Measurements from ENCODE around the gene ZNF496.
"Not testable (repeated sequence)": the region's sequence is repeated elsewhere in the genome, so short reads cannot be mapped to it uniquely, and the experiment has no call there.

Gene ZNF496

GRCh38 chr1:247367786-247368422 lies 36.2 kb upstream of the ZNF496 start:
- 89% methylated on average over 6 of the region's 6 CpGs for WGBS

DNA sequence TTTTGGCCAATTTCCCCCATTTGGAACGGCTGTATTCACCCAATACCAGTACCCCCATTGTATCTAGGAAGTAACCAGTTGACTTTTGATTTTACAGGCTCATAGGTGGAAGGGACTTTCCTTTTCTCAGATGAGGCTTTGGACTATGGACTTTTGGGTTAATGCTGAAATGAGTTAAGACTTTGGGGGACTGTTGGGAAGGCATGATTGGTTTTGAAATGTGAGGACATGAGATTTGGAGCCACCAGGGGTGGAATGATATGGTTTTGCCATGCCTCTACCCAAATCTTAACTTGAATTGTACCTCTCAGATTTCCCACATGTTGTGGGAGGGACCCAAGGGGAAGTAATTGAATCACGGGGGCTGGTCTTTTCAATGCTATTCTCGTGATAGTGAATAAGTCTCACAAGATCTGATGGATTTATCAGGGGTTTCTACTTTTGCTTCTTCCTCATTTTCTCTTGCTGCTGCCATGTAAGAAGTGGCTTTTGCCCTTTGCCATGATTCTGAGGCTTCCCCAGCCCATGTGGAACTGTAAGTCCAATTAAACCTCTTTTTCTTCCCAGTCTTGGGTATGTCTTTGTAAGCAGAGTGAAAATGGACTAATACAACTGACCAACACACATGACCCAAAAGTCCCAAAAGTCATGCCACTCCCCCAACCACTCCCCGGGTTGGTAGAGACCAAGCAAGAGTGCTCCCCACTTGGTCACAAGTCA lies 35.4 kb upstream of the ZNF496 start:
- no peaks in the 10 kb centered on the region for H3K27me3 ChIP-seq (ENCODE audit: insufficient read depth, low read length)
- H3K36me3 ChIP-seq (ENCODE audit: insufficient read depth, low read length) = no peaks in the 10 kb centered on the region
- H3K4me1 ChIP-seq (ENCODE audit: insufficient read depth, low read length) = peaks cover 18% of the 10 kb centered on the region
- WGBS = 82% methylated on average over 4 of the region's 4 CpGs
- no peak overlapping the region for H3K27ac ChIP-seq (ENCODE audit: low read depth, low read length)
- H3K4me3 ChIP-seq (ENCODE audit: low read length) = no peak overlapping the region
- no peak overlapping the region for H3K9ac ChIP-seq (ENCODE audit: low read depth, low read length)
- peaks cover 23% of the 10 kb centered on the region for H3K9me3 ChIP-seq (ENCODE audit: insufficient read depth, low read depth, low read length)

More at GRCh38 chr1:247367786-247368422, 36.2 kb upstream of the ZNF496 start:
- Histone ChIP-seq H3K36me3 (ENCODE audit: insufficient read depth, low read length) (no peaks in the 10 kb centered on the region), H3K27me3 (ENCODE audit: insufficient read depth, low read length) (no peaks in the 10 kb centered on the region), H3K9ac (ENCODE audit: low read depth, low read length) (no peak overlapping the region), H3K4me3 (ENCODE audit: low read length) (no peak overlapping the region), H3K4me1 (ENCODE audit: insufficient read depth, low read length) (peaks cover 18% of the 10 kb centered on the region), H3K27ac (ENCODE audit: low read depth, low read length) (no peak overlapping the region), H3K9me3 (ENCODE audit: insufficient read depth, low read depth, low read length) (peaks cover 23% of the 10 kb centered on the region)

GRCh38 chr1:247366345-247366744 lies 34.7 kb upstream of the ZNF496 start:
- not testable (repeated sequence) for H3K4me3 ChIP-seq (ENCODE audit: low read length)

DNA sequence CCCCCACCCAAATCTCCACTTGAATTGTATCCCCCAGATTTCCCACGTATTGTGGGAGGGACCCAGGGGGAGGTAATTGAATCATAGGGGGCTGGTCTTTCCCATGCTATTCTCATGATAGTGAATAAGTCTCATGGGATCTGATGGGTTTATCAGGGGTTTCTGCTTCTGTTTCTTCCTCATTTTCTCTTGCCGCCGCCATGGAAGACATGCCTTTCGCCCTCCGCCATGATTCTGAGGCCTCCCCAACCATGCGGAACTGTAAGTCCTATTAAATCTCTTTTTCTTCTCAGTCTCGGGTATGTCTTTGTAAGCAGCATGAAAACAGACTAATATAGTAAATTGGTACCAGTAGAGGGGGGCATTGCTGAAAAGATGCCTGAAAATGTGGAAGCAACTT lies 33.4 kb upstream of the ZNF496 start:
- H3K36me3 ChIP-seq (ENCODE audit: insufficient read depth, low read length) = no peaks in the 10 kb centered on the region
- peaks cover 23% of the 10 kb centered on the region for H3K9me3 ChIP-seq (ENCODE audit: insufficient read depth, low read depth, low read length)
- H3K4me3 ChIP-seq (ENCODE audit: low read length) = no peak overlapping the region
- WGBS = 100% methylated on average over 7 of the region's 7 CpGs
- no peaks in the 10 kb centered on the region for H3K27me3 ChIP-seq (ENCODE audit: insufficient read depth, low read length)
- H3K9ac ChIP-seq (ENCODE audit: low read depth, low read length) = no peak overlapping the region
- no peak overlapping the region for H3K27ac ChIP-seq (ENCODE audit: low read depth, low read length)
- peaks cover 24% of the 10 kb centered on the region for H3K4me1 ChIP-seq (ENCODE audit: insufficient read depth, low read length)

More at GRCh38 chr1:247366345-247366744, 34.7 kb upstream of the ZNF496 start:
- Histone ChIP-seq H3K4me1 (ENCODE audit: insufficient read depth, low read length) (peaks cover 21% of the 10 kb centered on the region), H3K9me3 (ENCODE audit: insufficient read depth, low read depth, low read length) (peaks cover 23% of the 10 kb centered on the region)
- not testable (repeated sequence) for H3K36me3 ChIP-seq (ENCODE audit: insufficient read depth, low read length); H3K27me3 ChIP-seq (ENCODE audit: insufficient read depth, low read length); H3K9ac ChIP-seq (ENCODE audit: low read depth, low read length); H3K27ac ChIP-seq (ENCODE audit: low read depth, low read length)
- 90% methylated on average over 1 of the region's 1 CpG for WGBS

GRCh38 chr1:247363000-247363399 lies 31.3 kb upstream of the ZNF496 start:
- H3K4me3 ChIP-seq (ENCODE audit: low read length); H3K27ac ChIP-seq (ENCODE audit: low read depth, low read length); H3K9ac ChIP-seq (ENCODE audit: low read depth, low read length); H3K27me3 ChIP-seq (ENCODE audit: insufficient read depth, low read length); H3K36me3 ChIP-seq (ENCODE audit: insufficient read depth, low read length): not testable (repeated sequence)
- no CpG with 5 or more reads among the region's 1 CpG for WGBS
- Histone ChIP-seq H3K9me3 (ENCODE audit: insufficient read depth, low read depth, low read length) (peaks cover 23% of the 10 kb centered on the region), H3K4me1 (ENCODE audit: insufficient read depth, low read length) (peaks cover 18% of the 10 kb centered on the region)

DNA sequence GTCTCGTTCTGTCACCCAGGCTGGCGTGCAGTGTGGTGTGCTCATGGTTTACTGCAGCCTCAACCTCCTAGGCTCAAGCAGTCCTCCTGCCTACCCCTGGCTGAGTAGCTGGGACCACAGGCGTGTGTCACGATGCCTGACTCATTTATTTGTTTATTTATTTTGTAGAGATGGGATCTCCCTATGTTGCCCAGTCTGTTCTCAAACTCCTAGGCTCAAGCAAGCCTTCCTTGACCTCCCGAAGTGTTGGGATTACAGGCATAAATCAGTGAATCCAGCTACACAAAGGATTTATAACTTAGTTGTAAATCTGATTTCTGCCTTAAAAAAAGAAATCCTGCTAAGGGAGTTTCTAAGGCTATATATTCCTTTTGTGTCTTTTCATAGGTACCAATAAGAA lies 30.5 kb upstream of the ZNF496 start:
- no peaks in the 10 kb centered on the region for H3K27me3 ChIP-seq (ENCODE audit: insufficient read depth, low read length)
- WGBS = 95% methylated on average over 5 of the region's 5 CpGs
- H3K4me3 ChIP-seq (ENCODE audit: low read length) = no peak overlapping the region
- H3K27ac ChIP-seq (ENCODE audit: low read depth, low read length) = no peak overlapping the region
- peaks cover 23% of the 10 kb centered on the region for H3K9me3 ChIP-seq (ENCODE audit: insufficient read depth, low read depth, low read length)
- H3K36me3 ChIP-seq (ENCODE audit: insufficient read depth, low read length) = no peaks in the 10 kb centered on the region
- peaks cover 24% of the 10 kb centered on the region for H3K4me1 ChIP-seq (ENCODE audit: insufficient read depth, low read length)
- no peak overlapping the region for H3K9ac ChIP-seq (ENCODE audit: low read depth, low read length)

- 73% methylated on average over 11 of the region's 11 CpGs for WGBS
- Histone ChIP-seq H3K36me3 (ENCODE audit: insufficient read depth, low read length) (no peaks in the 10 kb centered on the region), H3K9ac (ENCODE audit: low read depth, low read length) (no peak overlapping the region)
These were observed 29.5 kb upstream of the ZNF496 start for GRCh38 chr1:247360991-247361731.

GRCh38 chr1:247360116-247360898 lies 28.6 kb upstream of the ZNF496 start:
- Histone ChIP-seq H3K27ac (ENCODE audit: low read depth, low read length) (no peak overlapping the region), H3K9me3 (ENCODE audit: insufficient read depth, low read depth, low read length) (peaks cover 13% of the 10 kb centered on the region), H3K27me3 (ENCODE audit: insufficient read depth, low read length) (no peaks in the 10 kb centered on the region), H3K36me3 (ENCODE audit: insufficient read depth, low read length) (no peaks in the 10 kb centered on the region), H3K4me1 (ENCODE audit: insufficient read depth, low read length) (peaks cover 28% of the 10 kb centered on the region), H3K4me3 (ENCODE audit: low read length) (no peak overlapping the region), H3K9ac (ENCODE audit: low read depth, low read length) (no peak overlapping the region)
- 81% methylated on average over 13 of the region's 13 CpGs for WGBS

More at GRCh38 chr1:247360991-247361731, 29.5 kb upstream of the ZNF496 start:
- Histone ChIP-seq H3K27ac (ENCODE audit: low read depth, low read length) (no peak overlapping the region), H3K27me3 (ENCODE audit: insufficient read depth, low read length) (no peaks in the 10 kb centered on the region), H3K4me3 (ENCODE audit: low read length) (no peak overlapping the region), H3K4me1 (ENCODE audit: insufficient read depth, low read length) (peaks cover 28% of the 10 kb centered on the region), H3K9me3 (ENCODE audit: insufficient read depth, low read depth, low read length) (peaks cover 20% of the 10 kb centered on the region)

GRCh38 chr1:247359559-247359958 lies 27.9 kb upstream of the ZNF496 start:
- no peak overlapping the region for H3K9ac ChIP-seq (ENCODE audit: low read depth, low read length)
- H3K4me3 ChIP-seq (ENCODE audit: low read length) = no peak overlapping the region
- peaks cover 6% of the 10 kb centered on the region for H3K9me3 ChIP-seq (ENCODE audit: insufficient read depth, low read depth, low read length)
- WGBS = 92% methylated on average over 6 of the region's 6 CpGs
- H3K27me3 ChIP-seq (ENCODE audit: insufficient read depth, low read length) = no peaks in the 10 kb centered on the region
- no peak overlapping the region for H3K27ac ChIP-seq (ENCODE audit: low read depth, low read length)
- no peaks in the 10 kb centered on the region for H3K36me3 ChIP-seq (ENCODE audit: insufficient read depth, low read length)
- peaks cover 28% of the 10 kb centered on the region for H3K4me1 ChIP-seq (ENCODE audit: insufficient read depth, low read length)

DNA sequence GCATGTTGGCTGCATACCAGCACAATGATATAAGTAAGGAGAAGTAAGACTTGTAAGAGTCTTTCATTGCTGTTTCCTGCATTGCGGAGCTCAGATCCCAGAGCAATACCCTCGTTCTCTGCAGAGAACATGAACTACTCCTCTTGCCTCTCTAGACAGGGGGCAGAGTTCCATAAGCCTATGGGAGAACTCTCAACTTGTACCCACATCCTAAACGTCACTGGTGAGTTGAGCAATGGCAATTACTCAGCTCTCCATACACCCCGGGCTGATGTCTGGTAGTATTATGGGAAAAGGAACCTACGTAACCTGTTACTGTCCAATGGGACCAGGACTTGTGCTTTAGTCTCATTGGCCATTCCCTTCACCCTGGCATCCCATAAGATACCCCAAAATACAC lies 27.3 kb upstream of the ZNF496 start:
- Histone ChIP-seq H3K4me3 (ENCODE audit: low read length) (no peak overlapping the region), H3K27me3 (ENCODE audit: insufficient read depth, low read length) (no peaks in the 10 kb centered on the region), H3K4me1 (ENCODE audit: insufficient read depth, low read length) (peaks cover 28% of the 10 kb centered on the region), H3K9me3 (ENCODE audit: insufficient read depth, low read depth, low read length) (peaks cover 5% of the 10 kb centered on the region; the same call in 1 of the 2 replicates), H3K36me3 (ENCODE audit: insufficient read depth, low read length) (no peaks in the 10 kb centered on the region), H3K9ac (ENCODE audit: low read depth, low read length) (no peak overlapping the region), H3K27ac (ENCODE audit: low read depth, low read length) (no peak overlapping the region)
- 98% methylated on average over 5 of the region's 5 CpGs for WGBS
